Upper lobe of right lung (tissue), 1 donor: Measurements from ENCODE around the gene GOLPH3L. TPM values are rescaled to one million over a fixed set of nuclear protein-coding genes. Genes with fewer than 3 reads are reported as not detected.

Experiments used
- ATAC-seq: fragments of 200-7000 bp; cut with Tn5 transposase; one replicate; pipeline ENCODE4 v1.9.1; 2020; ENCODE audit warnings: mild to moderate bottlenecking, moderate library complexity
- DNase-seq: peaks from one replicate; pipeline ENCODE4 v3.0.0-alpha.2; 2020
- H3K27ac ChIP-seq: fragments of 200-600 bp; one replicate; pipeline ENCODE4 v1.8.0; 2022
- H3K27me3 ChIP-seq: fragments of 200-600 bp; one replicate; pipeline ENCODE4 v1.8.0; 2022; ENCODE audit warnings: mild to moderate bottlenecking
- H3K36me3 ChIP-seq: fragments of 200-600 bp; one replicate; pipeline ENCODE4 v1.8.0; 2022
- H3K4me1 ChIP-seq: fragments of 200-600 bp; one replicate; pipeline ENCODE4 v1.8.0; 2022
- H3K4me3 ChIP-seq: fragments of 200-600 bp; one replicate; pipeline ENCODE4 v1.8.0; 2022; ENCODE audit warnings: mild to moderate bottlenecking
- H3K9me3 ChIP-seq: fragments of 200-600 bp; one replicate; pipeline ENCODE4 v1.8.0; 2022
- CTCF ChIP-seq: fragments of 200-600 bp; IDR thresholded peaks from one replicate; pipeline ENCODE4 v1.8.0; 2022; ENCODE audit warnings: antibody characterized with exemption
- intact Hi-C: fragments of 100-400 bp; cut with DNase I; formaldehyde crosslinking; loops from one replicate; pipeline ENCODE4 v1.11.0; 2022
- total RNA-seq: library from RNA; stranded (reverse); fragmentation: NEBNext Ultra II Directional; extraction: Animal tissue kit (Norgen Biotek cat#: 25700); gene quantifications from one replicate; pipeline ENCODE4 v1.2.1, GENCODE V29; 2021
- donor health status: DM: no; HTN: yes; CAD: no; lungs with severe emphysema.

GOLPH3L gene
- total RNA-seq, 1 donor from 2014 or later: 32.2 TPM

DNA sequence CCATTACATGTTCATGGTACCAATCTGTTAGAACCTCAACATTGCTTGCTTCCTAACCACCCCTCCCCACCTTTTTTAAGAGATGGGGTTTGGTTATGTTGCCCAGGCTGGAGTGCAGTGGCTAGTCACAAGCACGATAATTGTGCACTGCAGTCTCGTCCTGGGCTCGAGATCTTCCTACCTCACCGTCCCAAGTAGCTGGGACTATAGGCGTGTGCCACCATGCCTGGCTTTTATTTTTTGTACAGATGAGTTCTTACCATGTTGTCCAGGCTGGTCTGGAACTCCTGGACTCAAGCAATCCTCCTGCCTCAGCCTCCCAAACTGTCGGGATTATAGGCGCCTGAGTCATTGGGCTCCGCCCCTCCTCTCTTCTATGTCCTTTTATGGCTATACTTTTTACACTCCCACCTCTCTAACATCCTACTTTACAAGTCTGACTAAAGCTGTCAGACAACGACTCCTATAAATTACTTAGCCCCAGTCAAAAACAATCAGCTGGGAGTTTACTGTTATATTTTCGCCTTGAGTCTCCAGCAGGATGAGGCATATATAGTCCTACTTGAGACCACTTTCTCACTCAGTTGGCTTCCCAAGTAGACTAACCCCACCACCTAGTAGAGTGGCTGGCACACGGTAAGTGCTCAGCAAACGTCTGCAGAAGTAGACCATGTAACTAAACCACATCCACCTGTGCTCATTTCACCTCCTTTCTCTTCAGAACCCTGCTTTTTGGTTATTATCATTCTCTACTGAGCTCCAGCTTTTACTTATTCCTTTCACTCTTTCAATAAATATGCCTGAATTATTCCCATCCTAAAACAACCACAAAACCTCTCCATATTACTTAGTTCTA is 81.4 kb downstream of the GOLPH3L start:
- H3K27ac ChIP-seq: peak overlapping the region; percentile 92
- H3K36me3 ChIP-seq: peaks cover 23% of the 10 kb centered on the region
- no peaks in the 10 kb centered on the region for H3K9me3 ChIP-seq
- H3K27me3 ChIP-seq: no peaks in the 10 kb centered on the region
- intact Hi-C loops: no loop called here
- no peak for ATAC-seq
- H3K4me1 ChIP-seq: peaks cover 61% of the 10 kb centered on the region
- DNase-seq: no peak
- H3K4me3 ChIP-seq: no peak overlapping the region
- no peak for TF ChIP-seq CTCF

DNA sequence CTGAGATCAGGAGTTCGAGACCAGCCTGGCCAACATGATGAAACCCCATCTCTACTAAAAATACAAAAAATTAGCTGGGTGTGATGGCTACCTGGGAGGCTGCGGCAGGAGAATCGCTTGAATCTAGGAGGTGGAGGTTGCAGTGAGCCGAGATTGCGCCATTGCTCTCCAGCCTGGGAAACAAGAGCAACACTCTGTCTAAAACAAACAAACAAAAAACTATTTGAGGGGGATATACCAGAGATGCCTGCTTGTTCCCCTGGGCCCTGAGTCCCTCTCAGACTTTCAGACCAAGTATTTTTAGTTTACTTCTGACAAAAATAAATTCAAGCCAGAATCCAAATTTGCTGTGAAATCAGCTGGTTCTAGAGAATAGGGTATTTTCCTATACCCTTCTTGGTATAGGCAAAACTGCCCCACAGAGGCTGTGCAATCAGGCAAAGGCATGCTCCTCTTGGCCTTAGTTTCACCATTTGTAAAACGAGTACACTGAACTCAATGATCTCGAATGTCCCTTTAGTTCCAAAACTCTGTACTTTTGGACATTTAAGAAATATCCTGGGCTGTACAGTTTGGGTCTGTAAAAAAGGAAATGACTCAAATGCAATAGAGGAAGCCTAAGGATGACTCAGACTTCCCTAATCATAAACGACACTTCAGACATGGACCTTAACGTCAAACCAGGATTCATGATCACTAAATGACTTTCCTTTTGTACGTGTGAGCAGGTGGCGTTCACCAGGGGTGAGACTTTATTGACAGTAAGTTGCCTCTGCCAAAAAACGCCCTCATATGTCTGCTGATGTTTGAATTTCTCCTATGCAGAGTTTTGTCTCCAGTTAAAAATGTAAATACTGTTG is 83.7 kb downstream of the GOLPH3L start:
- no peak for TF ChIP-seq CTCF
- Histone ChIP-seq H3K27ac (peak overlapping the region; percentile 92), H3K4me3 (peak overlapping the region; percentile 26), H3K9me3 (no peaks in the 10 kb centered on the region), H3K27me3 (no peaks in the 10 kb centered on the region), H3K4me1 (peaks cover 59% of the 10 kb centered on the region), H3K36me3 (peaks cover 16% of the 10 kb centered on the region)
- intact Hi-C loops: no loop called here
- ATAC-seq (peak; percentile 69), DNase-seq (no peak)

DNA sequence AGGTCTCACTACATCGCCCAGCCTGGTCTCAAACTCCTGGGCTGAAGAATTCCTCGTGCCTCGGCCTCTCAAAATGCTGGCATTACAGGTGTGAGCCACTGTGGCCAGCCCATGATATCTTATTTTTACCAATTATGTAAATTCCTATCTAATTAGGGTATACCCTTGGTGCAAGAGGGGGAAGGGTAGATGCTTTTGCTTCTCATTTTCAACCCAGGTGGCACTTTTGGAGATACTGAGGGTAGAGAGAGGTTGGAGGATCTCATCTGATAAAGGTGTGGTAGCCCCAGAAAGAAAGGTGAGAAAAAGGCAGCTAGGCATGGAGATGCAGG is 85.0 kb downstream of the GOLPH3L start:
- Histone ChIP-seq H3K4me3 (peak overlapping the region; percentile 15), H3K27ac (peak overlapping the region; percentile 92), H3K27me3 (no peaks in the 10 kb centered on the region), H3K4me1 (peaks cover 59% of the 10 kb centered on the region), H3K9me3 (no peaks in the 10 kb centered on the region), H3K36me3 (peaks cover 3% of the 10 kb centered on the region)
- intact Hi-C loops: no loop called here
- ATAC-seq (no peak), DNase-seq (no peak)
- no peak for TF ChIP-seq CTCF

GRCh38 chr1:150610576-150610975 is 86.4 kb downstream of the GOLPH3L start:
- Histone ChIP-seq H3K9me3 (no peaks in the 10 kb centered on the region), H3K27me3 (no peaks in the 10 kb centered on the region), H3K36me3 (no peaks in the 10 kb centered on the region), H3K4me3 (no peak overlapping the region), H3K4me1 (peaks cover 58% of the 10 kb centered on the region), H3K27ac (peak overlapping the region; percentile 92)
- ATAC-seq (no peak), DNase-seq (no peak)
- TF ChIP-seq CTCF: no peak
- intact Hi-C loops: no loop called here

- no peak for DNase-seq
- intact Hi-C loops: no loop called here
- H3K4me3 ChIP-seq: no peak overlapping the region
- H3K27me3 ChIP-seq: no peaks in the 10 kb centered on the region
- no peak for ATAC-seq
- H3K36me3 ChIP-seq: no peaks in the 10 kb centered on the region
- TF ChIP-seq CTCF: no peak
- peak overlapping the region; percentile 92 for H3K27ac ChIP-seq
- no peaks in the 10 kb centered on the region for H3K9me3 ChIP-seq
- peaks cover 56% of the 10 kb centered on the region for H3K4me1 ChIP-seq
Observed at GRCh38 chr1:150609732-150610131, 87.2 kb downstream of the GOLPH3L start.
